T-helper 17 cell (primary cell): ENCODE results near the gene NOS1. TPM values are rescaled to one million over a fixed set of nuclear protein-coding genes. Genes with fewer than 3 reads are reported as not detected.
"Not testable (repeated sequence)": the region's sequence is repeated elsewhere in the genome, so short reads cannot be mapped to it uniquely, and the experiment has no call there.

Source experiments
- ATAC-seq: fragments of 150-1000 bp; cut with Tn5 transposase; 2 replicates; pipeline ENCODE4 v1.10.0; 2021; ENCODE audit warnings: mild to moderate bottlenecking, moderate library complexity
- DNase-seq, 3 donors: peaks; one replicate each; pipeline versions ENCODE4 v3.0.0 to v3.0.0-alpha.2; 2020 to 2021
- H3K9me3 ChIP-seq: one replicate; pipeline ENCODE4 v1.7.0; 2013; ENCODE audit warnings: low read length, mild to moderate bottlenecking; ENCODE audit not compliant: control insufficient read depth, poor library complexity, severe bottlenecking
- H3K27ac Mint-ChIP-seq: one replicate; pipeline ENCODE4 v1.8.0; 2022; ENCODE audit warnings: mild to moderate bottlenecking, moderate library complexity, mixed read lengths
- H3K27me3 Mint-ChIP-seq: one replicate; pipeline ENCODE4 v1.8.0; 2022; ENCODE audit warnings: mixed read lengths
- H3K36me3 Mint-ChIP-seq: one replicate; pipeline ENCODE4 v1.8.0; 2022; ENCODE audit warnings: low read depth, mixed read lengths
- H3K4me1 Mint-ChIP-seq: one replicate; pipeline ENCODE4 v1.8.0; 2022; ENCODE audit warnings: mild to moderate bottlenecking, mixed read lengths
- H3K4me3 Mint-ChIP-seq: one replicate; pipeline ENCODE4 v1.8.0; 2022; ENCODE audit warnings: mild to moderate bottlenecking, moderate library complexity, mixed read lengths
- total RNA-seq, 4 donors: library from RNA in 2 of 4; stranded (reverse) in 2 of 4; gene quantifications; one replicate each; pipeline ENCODE4 v1.2.3 and lab custom pipeline; 2022 to 2026

The NOS1 gene
- total RNA-seq, 2 donors from 2014 or later, result not detected

- no peaks in the 10 kb centered on the region for H3K4me1 Mint-ChIP-seq
- H3K4me3 Mint-ChIP-seq, result no peak overlapping the region
- peaks cover 32% of the 10 kb centered on the region for H3K27me3 Mint-ChIP-seq
- no peak overlapping the region for H3K27ac Mint-ChIP-seq
- H3K9me3 ChIP-seq, result no peaks in the 10 kb centered on the region
- ATAC-seq (no peak), DNase-seq (no peak)
- peaks cover 3% of the 10 kb centered on the region for H3K36me3 Mint-ChIP-seq
Observed at GRCh38 chr12:117255386-117255785, 106.0 kb downstream of the NOS1 start.

- no peak for ATAC-seq
- no peak for DNase-seq
- H3K36me3 Mint-ChIP-seq, result no peaks in the 10 kb centered on the region
- H3K27ac Mint-ChIP-seq, result no peak overlapping the region
- no peaks in the 10 kb centered on the region for H3K4me1 Mint-ChIP-seq
- no peaks in the 10 kb centered on the region for H3K9me3 ChIP-seq
- no peak overlapping the region for H3K4me3 Mint-ChIP-seq
- no peaks in the 10 kb centered on the region for H3K27me3 Mint-ChIP-seq
Observed at GRCh38 chr12:117243488-117243887, 117.9 kb downstream of the NOS1 start.

GRCh38 chr12:117241697-117242096, 119.7 kb downstream of the NOS1 start:
- Mint-ChIP-seq H3K36me3 (no peaks in the 10 kb centered on the region), H3K27me3 (no peaks in the 10 kb centered on the region), H3K4me3 (no peak overlapping the region), H3K4me1 (no peaks in the 10 kb centered on the region), H3K27ac (no peak overlapping the region)
- ATAC-seq, result no peak
- no peak for DNase-seq
- no peaks in the 10 kb centered on the region for H3K9me3 ChIP-seq

DNA sequence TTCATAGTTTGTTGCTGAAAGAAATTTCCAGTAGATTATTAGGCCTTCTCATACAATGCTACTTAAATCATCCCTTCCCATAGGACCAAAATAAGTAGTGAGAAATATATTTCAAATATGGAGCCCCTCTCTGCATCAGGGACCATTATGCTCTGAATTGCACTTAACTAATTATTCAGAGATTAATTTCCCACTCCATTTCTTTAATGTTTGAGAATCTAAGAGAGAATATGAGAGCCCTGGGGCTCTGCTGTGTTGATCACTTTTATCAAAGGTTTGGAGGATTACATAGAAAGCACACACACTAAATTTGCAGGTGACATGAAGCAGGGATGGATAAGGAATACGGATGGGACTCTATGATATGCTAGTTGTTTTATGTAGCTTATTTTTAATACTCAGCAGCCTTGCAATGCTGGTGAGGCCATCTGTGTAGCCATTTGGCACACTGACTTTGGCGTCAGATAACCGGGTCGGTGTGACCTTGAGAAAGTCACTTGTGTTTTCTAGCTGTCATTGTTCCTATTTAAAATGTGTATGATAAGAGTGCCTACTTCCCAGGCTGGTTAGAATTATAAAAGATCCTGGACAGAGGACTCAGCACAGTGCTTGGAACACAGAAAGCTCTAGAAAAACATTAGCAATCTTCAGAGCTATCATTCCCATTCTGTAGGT, 121.2 kb downstream of the NOS1 start:
- ATAC-seq (no peak), DNase-seq (no peak)
- Mint-ChIP-seq H3K36me3 (no peaks in the 10 kb centered on the region), H3K4me1 (peaks cover 3% of the 10 kb centered on the region), H3K27ac (no peak overlapping the region), H3K4me3 (no peak overlapping the region), H3K27me3 (peaks cover 10% of the 10 kb centered on the region)
- H3K9me3 ChIP-seq, result no peaks in the 10 kb centered on the region

DNA sequence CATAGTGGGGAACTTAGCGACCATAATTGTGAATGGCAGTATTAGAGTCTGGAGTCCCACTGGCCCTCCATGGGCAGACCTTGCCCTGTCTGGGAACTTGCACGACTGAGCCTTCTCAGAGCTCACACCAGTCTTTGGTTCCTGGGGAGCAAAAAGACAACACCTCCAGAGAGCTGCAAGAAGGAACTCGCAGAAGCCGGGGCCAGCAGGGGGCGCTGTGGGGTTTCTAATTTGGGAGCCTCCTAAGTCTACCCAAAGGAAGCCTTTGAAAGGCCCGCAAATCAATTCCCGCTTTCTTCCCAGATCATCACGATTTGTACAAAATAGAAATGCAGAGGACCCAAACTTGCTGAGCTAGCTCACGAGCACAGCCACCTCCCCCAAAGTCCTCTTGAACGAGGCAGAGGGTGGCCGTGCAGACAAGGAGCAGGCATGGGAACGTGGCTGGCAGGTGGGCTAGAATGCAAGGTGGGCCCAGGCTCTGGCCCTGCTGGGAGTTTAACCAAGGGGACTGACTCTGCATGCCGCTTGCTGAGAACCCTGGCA, 124.9 kb downstream of the NOS1 start:
- Mint-ChIP-seq H3K4me3 (no peak overlapping the region), H3K36me3 (no peaks in the 10 kb centered on the region)
- no peak for ATAC-seq

GRCh38 chr12:117235261-117235660, 126.2 kb downstream of the NOS1 start:
- no peaks in the 10 kb centered on the region for H3K9me3 ChIP-seq
- no peak for ATAC-seq
- Mint-ChIP-seq H3K27ac (no peak overlapping the region), H3K36me3 (peaks cover 4% of the 10 kb centered on the region), H3K4me3 (no peak overlapping the region), H3K27me3 (peaks cover 40% of the 10 kb centered on the region), H3K4me1 (peaks cover 3% of the 10 kb centered on the region)
- DNase-seq, result no peak

More for the DNA sequence above, 124.9 kb downstream of the NOS1 start:
- H3K4me1 Mint-ChIP-seq, result peaks cover 3% of the 10 kb centered on the region
- H3K9me3 ChIP-seq, result no peaks in the 10 kb centered on the region
- DNase-seq, result peak; percentile 39 to 58 (median 57)
- H3K27ac Mint-ChIP-seq, result no peak overlapping the region
- peaks cover 32% of the 10 kb centered on the region for H3K27me3 Mint-ChIP-seq

- Mint-ChIP-seq H3K27ac (no peak overlapping the region), H3K4me3 (no peak overlapping the region), H3K36me3 (peaks cover 4% of the 10 kb centered on the region), H3K27me3 (peaks cover 44% of the 10 kb centered on the region), H3K4me1 (peaks cover 3% of the 10 kb centered on the region)
- no peaks in the 10 kb centered on the region for H3K9me3 ChIP-seq
- DNase-seq (no peak), ATAC-seq (no peak)
Observed at GRCh38 chr12:117234441-117234840, 127.0 kb downstream of the NOS1 start.

- Mint-ChIP-seq H3K27me3 (peaks cover 66% of the 10 kb centered on the region), H3K4me1 (peaks cover 3% of the 10 kb centered on the region), H3K27ac (no peak overlapping the region), H3K4me3 (no peak overlapping the region), H3K36me3 (peaks cover 4% of the 10 kb centered on the region)
- DNase-seq (no peak), ATAC-seq (no peak)
- no peaks in the 10 kb centered on the region for H3K9me3 ChIP-seq
Observed at GRCh38 chr12:117231750-117232149, 129.7 kb downstream of the NOS1 start.

- no peaks in the 10 kb centered on the region for H3K4me1 Mint-ChIP-seq
- H3K4me3 Mint-ChIP-seq, result no peak overlapping the region
- H3K36me3 Mint-ChIP-seq, result peaks cover 4% of the 10 kb centered on the region
- no peak for ATAC-seq
- no peaks in the 10 kb centered on the region for H3K9me3 ChIP-seq
- DNase-seq, result no peak
- H3K27ac Mint-ChIP-seq, result no peak overlapping the region
- H3K27me3 Mint-ChIP-seq, result peaks cover 62% of the 10 kb centered on the region
Observed at GRCh38 chr12:117228239-117228638, 133.2 kb downstream of the NOS1 start.

GRCh38 chr12:117227000-117227653, 134.3 kb downstream of the NOS1 start:
- ATAC-seq (no peak), DNase-seq (no peak)
- H3K4me3 Mint-ChIP-seq, result no peak overlapping the region
- peaks cover 60% of the 10 kb centered on the region for H3K27me3 Mint-ChIP-seq
- H3K4me1 Mint-ChIP-seq, result no peaks in the 10 kb centered on the region
- H3K36me3 Mint-ChIP-seq, result peaks cover 4% of the 10 kb centered on the region
- H3K27ac Mint-ChIP-seq, result no peak overlapping the region
- no peaks in the 10 kb centered on the region for H3K9me3 ChIP-seq

DNA sequence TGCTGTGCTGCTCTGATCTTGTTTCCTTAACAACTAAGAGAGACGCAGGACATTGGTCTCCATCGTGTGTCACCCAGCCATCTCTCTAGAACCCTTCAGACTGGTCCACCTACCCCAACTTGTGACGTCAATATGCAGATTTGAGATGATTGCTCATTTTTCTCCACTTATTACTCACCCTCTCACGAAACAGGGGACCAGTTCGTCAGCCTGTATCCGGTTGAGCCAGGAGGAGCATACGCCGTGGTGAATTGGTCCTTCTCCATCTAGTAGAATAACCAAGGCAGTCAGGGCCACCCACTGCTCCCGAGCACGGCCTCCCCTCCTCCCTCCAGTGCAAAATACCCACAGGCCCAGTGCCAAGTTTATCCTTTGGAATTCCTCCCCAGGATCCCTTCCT, 134.9 kb downstream of the NOS1 start:
- DNase-seq (no peak), ATAC-seq (no peak)
- Mint-ChIP-seq H3K27me3 (peaks cover 54% of the 10 kb centered on the region), H3K4me1 (no peaks in the 10 kb centered on the region), H3K27ac (no peak overlapping the region), H3K36me3 (peaks cover 4% of the 10 kb centered on the region), H3K4me3 (no peak overlapping the region)
- H3K9me3 ChIP-seq, result no peaks in the 10 kb centered on the region

DNA sequence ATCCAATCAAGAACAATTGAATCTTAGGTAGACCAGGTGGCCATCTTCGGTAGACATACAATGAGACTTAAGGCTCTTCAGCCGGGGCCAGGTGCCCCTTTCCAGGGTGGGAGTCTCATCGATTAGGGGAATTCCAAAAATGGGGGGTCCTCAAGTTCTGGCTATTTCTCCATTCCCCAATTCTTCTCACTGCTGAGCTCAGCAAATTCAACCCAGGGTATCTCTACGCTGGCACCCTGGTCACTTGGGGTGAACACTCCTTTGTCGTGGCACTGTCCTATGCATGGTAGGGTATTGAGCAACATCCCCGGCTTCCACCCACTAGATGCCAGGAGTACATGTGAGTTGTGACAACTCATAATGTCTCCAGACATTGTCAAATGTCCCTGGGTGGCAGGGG, 136.2 kb downstream of the NOS1 start:
- ATAC-seq (no peak), DNase-seq (no peak)
- H3K4me1 Mint-ChIP-seq, result no peaks in the 10 kb centered on the region
- no peaks in the 10 kb centered on the region for H3K36me3 Mint-ChIP-seq
- H3K9me3 ChIP-seq, result no peaks in the 10 kb centered on the region
- H3K4me3 Mint-ChIP-seq, result no peak overlapping the region
- peaks cover 49% of the 10 kb centered on the region for H3K27me3 Mint-ChIP-seq
- no peak overlapping the region for H3K27ac Mint-ChIP-seq

GRCh38 chr12:117220947-117221346, 140.5 kb downstream of the NOS1 start:
- H3K4me3 Mint-ChIP-seq, H3K4me1 Mint-ChIP-seq, DNase-seq, H3K9me3 ChIP-seq, ATAC-seq, H3K27ac Mint-ChIP-seq, H3K36me3 Mint-ChIP-seq: not testable (repeated sequence)
- H3K27me3 Mint-ChIP-seq, result peaks cover 40% of the 10 kb centered on the region

- no peaks in the 10 kb centered on the region for H3K4me1 Mint-ChIP-seq
- peaks cover 33% of the 10 kb centered on the region for H3K27me3 Mint-ChIP-seq
- H3K4me3 Mint-ChIP-seq, result no peak overlapping the region
- H3K36me3 Mint-ChIP-seq, result no peaks in the 10 kb centered on the region
- H3K27ac Mint-ChIP-seq, result no peak overlapping the region
- no peaks in the 10 kb centered on the region for H3K9me3 ChIP-seq
- no peak for ATAC-seq
- no peak for DNase-seq
Observed at GRCh38 chr12:117218149-117218548, 143.3 kb downstream of the NOS1 start.
